ENCODE data around the gene PARD3B.

GRCh38 chr2:205495819-205496218 lies 950.5 kb downstream of the PARD3B start:
- no peak for TF ChIP-seq CTCF (IDR thresholded peaks at IDR 0.05; ENCODE audit: insufficient read depth, low read length)
- TF ChIP-seq, protein P1, sequence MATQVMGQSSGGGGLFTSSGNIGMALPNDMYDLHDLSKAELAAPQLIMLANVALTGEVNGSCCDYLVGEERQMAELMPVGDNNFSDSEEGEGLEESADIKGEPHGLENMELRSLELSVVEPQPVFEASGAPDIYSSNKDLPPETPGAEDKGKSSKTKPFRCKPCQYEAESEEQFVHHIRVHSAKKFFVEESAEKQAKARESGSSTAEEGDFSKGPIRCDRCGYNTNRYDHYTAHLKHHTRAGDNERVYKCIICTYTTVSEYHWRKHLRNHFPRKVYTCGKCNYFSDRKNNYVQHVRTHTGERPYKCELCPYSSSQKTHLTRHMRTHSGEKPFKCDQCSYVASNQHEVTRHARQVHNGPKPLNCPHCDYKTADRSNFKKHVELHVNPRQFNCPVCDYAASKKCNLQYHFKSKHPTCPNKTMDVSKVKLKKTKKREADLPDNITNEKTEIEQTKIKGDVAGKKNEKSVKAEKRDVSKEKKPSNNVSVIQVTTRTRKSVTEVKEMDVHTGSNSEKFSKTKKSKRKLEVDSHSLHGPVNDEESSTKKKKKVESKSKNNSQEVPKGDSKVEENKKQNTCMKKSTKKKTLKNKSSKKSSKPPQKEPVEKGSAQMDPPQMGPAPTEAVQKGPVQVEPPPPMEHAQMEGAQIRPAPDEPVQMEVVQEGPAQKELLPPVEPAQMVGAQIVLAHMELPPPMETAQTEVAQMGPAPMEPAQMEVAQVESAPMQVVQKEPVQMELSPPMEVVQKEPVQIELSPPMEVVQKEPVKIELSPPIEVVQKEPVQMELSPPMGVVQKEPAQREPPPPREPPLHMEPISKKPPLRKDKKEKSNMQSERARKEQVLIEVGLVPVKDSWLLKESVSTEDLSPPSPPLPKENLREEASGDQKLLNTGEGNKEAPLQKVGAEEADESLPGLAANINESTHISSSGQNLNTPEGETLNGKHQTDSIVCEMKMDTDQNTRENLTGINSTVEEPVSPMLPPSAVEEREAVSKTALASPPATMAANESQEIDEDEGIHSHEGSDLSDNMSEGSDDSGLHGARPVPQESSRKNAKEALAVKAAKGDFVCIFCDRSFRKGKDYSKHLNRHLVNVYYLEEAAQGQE (IDR thresholded peaks at IDR 0.05; ENCODE audit: insufficient replicate concordance, low read depth) = no peak
